Right hindlimb (tissue), 1 donor: Measurements from ENCODE around the gene HDAC3.

Experiments used
- DNase-seq: peaks from one replicate; pipeline ENCODE4 v3.0.0-alpha.2; 2018

The HDAC3 gene

DNA sequence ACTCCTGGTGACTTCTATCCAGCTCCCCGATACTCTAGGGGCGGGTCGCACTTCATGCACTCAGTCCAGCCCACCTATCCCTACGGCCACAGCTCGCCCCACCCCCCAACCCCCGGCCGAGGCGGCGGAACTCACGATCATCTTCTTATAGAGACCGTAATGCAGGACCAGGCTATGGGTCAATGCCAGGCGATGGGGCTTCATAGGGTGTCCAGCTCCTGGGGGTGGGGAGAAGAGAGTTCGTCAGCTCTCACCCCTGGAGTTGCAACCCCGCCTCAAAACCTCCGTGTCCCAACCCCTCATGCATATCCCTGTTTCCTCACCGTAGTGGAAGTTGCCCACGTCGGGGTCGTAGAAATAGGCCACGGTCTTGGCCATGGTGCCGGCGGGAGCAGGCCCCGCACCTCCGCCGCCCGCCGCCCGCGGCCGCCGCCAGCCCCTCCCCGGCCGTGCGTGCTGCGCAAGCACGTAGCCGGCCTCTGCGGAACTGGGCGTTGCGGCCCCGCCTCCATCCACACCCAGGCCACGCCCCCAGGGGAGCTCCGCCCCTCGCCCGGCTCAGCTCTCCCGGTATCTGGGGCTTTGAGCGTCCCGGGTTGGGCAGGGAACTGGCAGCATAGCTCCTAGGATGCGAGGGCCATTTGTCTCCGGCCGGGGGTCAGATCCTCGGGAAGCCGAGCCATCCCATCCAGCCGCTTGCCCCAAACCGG, at the start of gene HDAC3, which contains the start of gene RELL2:
Gene HDAC3, minus strand, starts transcription at position 437 of the 710 bp plus-strand sequence. Its CDS starts 59 bp downstream, at position 378.
Gene RELL2, plus strand, starts transcription at position 585 of the 710 bp plus-strand sequence. CDS start 1,229 bp downstream, outside the sequence.
- DNase-seq = peak; percentile 94

DNA sequence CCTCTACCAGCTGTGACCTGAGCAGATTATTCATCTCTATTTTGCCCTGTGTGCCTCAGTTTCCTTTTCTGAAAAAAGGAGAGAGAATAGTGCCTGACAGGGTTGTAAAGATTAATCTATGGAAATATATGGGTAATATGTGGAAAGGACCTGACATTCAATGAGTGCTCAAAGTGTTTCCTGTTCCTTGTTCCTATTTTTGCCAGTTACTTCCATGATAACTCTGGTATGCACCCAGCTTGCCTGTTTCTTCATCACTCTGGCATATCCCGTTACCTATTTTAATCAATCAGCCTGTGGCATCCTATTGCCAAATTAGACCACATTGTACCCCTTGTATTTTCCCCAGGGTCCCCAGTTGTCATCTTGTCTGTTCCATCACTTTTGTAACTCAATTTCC, 48.9 kb upstream of the HDAC3 start:
- DNase-seq = no peak

DNA sequence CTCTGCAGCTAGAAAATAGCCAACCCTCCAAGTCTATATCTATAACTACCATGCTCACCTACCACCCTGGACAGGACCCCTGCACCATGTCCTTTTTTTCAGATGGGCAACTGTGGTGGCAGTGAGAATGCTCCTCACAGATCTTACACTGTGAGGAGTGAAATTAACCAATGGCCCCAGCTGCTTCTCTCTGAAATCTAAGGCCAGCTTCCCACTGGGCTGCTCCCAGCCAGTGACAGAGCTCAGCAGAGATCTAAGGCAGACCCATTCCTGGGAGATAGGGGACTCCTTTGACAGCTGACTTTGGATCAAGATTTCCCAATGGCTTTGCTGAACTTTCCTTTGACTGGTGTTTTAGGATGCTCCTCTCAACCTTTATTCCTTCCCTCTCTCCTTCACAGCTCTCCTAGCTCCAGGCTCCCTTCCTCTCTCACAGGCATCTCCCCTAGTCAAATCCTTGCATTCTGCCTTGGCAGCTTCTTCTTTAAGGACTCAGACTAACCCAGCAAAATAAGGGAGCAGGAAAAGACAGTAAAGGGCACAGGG, 47.0 kb upstream of the HDAC3 start:
- DNase-seq = no peak

DNA sequence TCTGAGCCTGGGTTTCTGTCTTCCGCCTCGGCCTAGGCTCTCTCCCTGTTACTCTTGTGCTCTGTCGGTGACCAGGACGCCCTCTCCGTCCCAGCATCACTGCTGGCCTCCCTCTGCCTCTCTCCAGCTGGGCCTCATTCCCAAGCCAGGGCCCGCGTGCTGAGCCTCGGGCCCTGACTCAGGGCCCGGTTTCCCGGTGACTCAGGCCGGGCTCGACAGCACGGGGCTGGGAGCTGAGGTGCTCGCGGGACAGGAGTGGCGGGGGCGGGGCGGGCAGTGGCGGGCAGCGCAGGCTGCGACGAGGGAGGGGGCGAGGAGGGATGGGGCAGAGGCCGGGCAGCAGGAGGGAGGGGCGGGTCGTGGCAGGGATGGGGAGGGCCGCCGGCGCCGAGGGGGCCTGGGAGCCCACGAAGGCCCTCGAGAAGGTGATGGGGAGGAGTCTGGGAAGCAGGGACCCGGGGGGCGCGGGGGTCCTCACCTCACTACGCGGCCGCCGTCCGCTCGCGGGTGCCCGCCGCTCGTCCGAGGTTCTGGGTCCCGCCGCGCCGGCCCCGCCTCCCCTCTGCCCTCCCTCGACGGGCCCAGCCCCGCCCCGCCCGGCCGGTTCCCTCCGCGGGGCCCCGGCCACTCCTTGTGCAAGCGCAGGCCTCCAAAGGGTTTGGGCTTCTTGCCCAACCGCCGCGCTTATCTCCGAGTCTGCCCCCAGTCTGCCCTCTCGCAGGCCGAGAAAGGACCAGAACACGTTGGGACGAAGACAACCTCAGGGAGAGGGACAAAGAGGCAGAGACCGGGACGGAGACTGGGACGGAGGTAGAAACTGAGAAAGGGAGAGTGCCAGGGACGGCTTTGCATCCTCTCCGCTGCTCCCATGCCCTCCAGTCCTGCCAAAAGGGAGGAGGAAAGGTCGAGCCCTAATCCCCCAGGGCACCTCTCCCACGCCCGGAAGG, 45.3 kb upstream of the HDAC3 start, which contains the start of gene ARAP3:
Gene ARAP3, minus strand, starts transcription at position 536 of the 947 bp plus-strand sequence. CDS start 1,744 bp downstream, outside the sequence.
- DNase-seq = peak; percentile 78

DNA sequence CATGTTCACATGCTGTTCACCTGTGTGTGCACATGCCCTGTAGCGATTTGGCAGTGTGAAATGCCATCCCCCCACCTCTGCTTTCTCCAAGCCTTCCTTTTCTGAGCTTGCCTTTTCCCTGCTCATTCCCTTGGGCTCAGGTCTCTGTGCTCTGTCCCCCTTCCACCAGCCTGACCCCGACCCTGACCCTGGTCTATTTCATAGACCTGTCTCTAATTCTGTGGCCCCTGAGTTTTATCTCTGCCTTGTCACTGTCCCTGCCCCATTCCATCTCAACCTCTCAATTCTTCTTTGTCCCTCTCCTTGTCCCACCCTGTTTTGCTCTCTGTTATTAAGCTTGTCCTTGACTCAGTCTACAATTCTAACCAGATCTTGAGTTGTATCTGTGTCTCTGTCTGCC, 44.6 kb upstream of the HDAC3 start:
- DNase-seq = no peak

DNA sequence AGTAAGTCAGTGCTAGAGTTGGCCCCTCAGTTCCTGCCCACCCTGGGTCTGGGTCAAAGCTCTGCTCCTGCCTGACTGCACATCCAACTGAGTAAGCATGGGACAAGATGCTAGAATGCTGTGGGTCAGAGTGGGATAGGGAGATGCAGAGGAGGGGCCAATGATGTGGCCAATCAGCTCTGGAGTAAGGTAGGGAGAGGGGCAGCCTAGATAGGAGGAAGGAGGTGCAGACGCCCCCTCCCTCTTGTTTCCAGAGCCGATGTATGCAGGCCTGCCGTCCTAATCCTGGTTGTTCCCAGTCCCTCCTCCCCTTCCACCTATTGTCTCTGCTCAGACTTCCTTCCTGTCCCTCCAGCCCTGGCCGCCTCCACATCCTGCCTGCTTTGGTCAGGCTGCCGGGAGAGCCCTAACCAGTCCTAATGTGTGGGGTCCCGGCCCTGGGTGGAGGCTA, 44.1 kb upstream of the HDAC3 start:
- DNase-seq = peak; percentile 62

DNA sequence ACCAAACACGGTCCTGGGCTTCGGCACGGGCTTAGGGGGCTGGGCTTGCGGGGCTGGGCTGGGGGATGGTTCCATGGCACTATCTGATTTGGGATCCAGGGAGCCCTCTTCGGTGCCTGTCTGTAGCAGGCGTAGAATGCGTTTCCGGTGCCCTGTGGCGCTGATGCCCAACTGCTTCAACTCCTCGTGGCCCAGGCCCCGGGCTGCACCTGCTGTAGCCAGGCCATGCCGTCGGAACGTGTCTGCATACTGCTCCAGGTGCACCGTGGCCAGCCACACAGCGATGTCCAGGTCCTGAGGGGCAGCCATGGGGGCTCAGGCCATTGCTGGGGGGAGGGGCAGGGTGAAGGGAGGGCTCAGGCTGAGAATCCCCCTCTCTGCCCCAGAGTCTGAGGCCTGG, 43.5 kb upstream of the HDAC3 start:
- DNase-seq = no peak

DNA sequence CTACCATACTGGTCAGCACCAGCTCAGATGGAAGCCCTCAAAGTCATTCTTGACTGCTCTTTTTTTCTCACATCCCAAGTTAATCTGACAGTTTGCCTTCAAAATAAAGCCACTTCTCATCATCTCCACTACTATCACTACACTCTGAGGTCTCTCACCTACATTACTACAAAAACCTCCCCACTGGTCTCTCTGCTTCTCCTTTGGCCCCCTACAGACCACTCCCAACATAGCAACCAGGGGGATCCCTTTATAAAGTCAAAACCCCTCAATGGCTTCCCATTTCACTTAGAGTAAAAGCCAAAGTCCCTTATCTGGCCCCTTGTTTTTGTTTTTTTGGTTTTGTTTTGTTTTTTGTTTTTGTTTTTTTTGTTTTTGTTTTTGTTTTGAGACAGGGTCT, 40.8 kb upstream of the HDAC3 start:
- DNase-seq = no peak

DNA sequence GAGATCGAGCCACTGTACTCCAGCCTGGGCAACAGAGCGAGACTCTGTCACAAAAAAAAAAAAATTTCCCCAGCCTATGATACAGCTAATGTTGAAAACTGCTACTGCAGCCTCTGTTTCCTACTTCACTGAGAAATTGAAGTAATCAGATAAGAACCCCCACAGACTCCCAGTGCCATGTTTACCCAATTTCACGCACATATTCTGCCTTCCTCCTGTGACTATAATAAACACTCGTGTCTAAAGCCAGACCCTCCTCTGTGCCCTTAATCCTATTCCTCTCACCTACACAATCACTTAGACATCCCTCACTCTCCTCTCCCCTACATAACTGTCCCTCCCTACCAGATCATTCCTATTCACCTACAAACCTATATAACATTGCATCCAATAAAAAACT, 39.0 kb upstream of the HDAC3 start:
- no peak for DNase-seq

DNA sequence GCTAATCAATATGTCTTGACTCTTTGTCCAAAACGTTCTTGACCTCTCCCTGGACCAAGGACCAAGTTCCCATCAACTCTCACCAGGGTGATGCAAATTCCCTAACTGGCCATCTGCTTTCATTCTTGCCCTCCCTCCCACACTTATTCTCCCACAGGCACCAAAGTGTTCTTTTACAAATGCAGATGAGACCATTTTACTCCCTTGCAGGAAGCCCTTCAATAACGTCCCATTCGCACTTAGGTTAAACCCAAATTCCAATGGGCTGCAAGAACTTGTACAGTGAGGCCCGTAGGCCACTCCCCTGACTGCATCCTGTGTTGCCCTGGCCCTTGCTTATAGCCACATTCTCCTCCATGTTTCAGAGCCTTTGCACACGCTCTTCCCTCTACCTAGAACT, 38.1 kb upstream of the HDAC3 start:
- no peak for DNase-seq

DNA sequence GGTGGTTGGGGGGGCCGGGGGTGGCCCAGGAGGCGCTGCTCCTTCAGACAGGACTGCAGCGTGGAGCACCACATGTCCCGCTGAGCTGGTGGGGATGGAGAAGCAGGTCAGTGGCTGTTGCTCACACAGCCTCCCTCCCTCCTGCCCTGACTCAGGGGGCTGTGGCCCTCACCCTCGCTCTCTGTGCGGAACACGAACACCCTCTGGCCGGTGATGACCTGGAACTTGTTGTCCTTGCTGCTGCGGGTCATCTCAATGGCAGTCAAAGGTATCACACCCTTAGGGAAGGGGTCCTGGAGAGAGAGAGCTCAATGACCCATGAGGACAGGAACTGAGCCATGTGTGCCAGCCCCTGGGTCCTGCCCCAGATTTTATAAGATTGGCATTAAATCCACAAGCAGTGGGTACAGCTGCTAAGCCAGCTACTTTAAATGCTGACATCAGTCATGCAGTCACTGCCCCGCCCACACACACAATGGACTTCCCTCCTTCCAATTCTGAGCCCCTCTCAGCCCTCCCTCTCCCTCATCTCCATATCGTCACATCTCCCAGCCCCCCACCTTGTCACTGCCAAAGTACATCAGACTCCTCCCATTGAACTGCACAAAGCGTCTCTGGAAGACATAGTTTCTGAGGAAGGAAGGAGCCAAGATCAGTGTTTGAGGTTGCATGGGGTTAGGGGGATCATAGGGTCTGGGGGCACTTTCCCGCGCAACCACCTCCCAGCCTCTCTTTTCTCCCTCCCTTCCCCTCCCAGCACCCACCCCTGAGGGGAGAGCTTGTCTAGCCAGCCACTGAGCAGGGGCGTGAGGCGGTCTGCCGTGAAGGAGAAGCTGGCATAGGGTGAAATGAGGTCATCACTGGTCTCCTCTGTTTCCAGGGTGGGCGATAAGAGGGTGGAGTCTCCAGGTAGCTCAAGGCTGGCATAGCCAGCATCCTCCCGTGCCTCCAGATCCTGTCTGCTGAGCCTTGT, 36.5 kb upstream of the HDAC3 start:
- no peak for DNase-seq

DNA sequence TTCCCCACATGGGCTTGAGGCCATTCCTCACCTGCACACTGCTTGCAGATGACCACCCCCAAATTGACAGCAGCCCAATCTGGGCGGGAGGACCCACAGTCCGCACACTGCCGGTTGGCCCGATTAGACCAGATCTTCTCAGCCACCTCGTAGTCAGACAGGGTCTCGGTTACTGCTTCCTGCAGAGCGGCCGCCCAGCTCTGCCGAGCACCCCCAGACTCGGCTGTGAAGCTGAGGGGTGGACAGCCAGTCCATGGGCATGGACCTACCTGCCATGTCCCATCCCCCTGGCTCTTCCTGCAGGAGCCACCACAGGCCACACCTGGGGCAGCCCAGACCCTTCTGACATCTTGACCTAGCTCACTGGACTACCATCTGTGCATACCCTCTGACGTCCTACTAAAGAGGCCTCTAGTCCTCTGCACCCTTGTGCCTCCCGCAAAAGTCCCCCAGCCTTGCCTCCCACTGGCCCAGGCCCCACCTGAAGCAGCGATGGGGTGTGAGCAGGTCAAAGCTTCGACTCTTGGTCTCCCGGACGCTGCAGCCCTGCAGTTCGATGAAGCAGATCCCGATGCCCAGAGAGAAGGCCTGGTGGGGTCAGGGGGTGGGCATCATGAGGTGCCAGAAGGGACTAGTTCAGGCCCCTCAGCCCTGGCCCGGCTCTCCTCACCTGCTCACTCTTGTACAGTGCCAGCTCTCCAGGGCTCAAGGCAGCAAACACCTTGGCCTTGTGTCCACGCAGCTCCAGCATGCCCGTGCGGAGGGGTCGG, 35.6 kb upstream of the HDAC3 start:
- no peak for DNase-seq

DNA sequence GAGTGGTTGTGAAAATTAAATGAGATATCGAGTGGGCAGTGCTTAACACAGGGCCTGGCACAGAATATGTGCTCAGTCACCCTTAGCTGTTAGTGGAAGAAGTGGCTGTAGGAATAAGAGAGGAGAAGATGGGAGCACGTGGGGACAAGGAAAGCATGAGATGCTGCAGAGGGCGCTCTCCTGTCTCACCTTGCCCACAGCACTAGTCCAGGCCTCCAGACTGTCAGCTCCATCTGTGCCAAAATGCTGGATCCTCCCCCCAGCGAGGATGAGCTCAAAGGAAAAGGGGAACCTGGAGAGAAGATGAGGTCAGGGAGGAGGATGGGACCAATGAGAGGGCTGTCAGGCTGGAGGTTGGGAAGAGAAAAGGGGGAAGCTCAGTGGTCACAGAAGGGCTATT, 32.9 kb upstream of the HDAC3 start:
- DNase-seq = no peak

DNA sequence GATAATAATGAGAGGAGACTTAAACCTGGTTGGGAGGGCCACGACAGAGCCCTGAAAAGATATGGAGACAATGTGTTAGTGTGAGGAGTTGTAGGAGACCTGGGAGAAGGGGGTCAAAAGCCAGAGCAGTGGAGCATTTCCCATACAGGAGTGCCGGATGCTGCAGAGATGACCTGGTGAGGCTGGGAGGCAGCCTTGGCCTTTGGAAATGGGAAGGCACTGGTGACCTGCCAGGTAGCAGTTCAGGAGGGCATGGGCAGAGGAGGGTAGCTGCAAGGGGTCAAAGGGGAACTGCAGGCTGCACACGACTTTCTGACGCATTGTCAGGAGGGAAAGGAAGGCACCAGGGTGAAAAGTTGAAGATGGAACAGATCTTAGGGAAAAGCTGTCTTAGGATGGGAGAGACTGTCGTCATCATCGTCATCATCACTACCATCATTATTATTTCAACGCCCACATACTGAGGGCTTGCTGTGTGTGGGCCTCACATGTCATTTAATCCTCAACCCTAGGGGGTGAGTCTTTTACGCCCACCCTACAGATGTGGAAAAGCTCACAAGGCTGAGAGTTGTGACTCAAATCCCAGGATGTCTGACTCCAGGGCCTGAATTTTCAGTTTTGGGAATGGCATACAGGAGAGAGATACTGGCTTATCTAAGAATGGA, 32.1 kb upstream of the HDAC3 start:
- no peak for DNase-seq

DNA sequence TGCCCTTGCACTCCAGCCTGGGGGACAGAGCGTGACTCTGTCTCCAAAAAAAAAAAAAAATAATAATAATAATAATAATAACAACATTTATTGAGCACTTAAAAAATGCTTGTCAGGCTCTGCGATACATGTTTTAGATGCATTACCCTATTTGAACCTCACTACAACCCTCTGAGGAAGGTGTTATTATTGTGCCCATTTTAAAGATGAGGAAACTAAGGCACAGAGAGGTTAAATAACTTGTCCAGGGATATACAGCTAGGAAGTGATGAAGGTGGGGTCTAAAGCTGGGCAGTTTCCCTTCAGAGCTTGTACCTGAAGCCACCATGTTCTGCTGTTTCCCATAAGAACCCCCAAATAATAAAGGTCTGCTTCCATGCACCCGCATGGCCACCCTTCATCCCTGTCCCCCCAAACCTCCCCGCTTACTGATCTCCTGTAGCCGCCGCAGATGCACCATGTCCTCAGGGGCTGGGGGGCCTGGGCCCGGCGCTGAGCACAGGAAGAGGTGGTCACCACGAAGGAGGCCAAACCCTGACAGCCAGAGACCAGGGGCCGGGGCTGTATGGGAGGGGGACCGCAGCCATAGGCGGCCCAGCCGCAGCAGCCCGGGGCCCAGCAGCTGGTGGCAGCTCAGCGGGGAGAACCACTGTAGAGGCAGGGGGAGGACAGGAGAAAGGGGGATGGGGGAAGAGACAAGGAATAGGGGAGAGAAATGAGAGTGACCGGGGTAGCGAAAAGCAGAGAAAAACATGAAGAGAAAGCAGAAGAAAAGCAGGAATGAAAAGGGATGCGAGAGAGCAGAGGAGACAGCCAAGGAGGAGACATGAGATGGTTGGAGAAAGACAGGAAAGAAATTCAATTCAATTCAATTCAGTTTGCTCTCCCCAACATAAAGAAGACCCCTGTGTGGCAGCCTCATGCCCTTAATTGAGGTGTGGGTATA, 29.6 kb upstream of the HDAC3 start:
- no peak for DNase-seq

DNA sequence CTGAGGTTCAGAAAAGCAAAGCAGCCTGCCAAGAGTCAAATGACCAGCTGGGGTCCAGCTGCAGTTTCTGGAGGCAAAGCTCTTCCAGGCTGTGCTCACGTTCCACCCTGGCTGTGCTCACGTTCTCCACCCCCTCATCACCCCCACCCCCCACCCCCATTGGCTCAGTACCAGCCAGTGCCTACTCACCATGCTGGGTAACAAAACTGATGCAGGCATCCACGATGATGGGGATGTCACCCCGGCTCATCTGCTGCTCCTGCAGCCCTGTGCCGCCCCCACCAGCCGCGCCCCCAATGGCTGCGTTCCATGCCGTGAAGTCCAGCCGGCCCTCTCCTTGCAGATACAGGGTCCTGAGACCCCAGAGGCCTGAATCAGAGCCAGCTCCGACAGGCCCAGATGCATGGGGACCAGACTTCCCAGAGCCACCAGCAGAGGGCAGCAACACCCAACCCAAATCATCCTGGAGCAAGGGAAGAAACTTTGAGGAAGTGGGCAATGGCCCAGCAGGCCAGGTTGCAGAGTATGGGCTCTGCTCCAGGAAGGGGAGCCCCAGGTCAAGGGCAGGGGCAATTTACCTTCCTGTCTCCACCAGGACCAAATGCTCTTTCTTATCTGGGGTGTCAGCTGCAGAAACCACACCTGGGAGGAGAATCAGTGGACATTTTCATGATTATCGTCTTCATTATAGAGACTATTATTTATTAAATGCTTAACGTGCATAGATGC, 28.2 kb upstream of the HDAC3 start:
- peak; percentile 65 for DNase-seq

DNA sequence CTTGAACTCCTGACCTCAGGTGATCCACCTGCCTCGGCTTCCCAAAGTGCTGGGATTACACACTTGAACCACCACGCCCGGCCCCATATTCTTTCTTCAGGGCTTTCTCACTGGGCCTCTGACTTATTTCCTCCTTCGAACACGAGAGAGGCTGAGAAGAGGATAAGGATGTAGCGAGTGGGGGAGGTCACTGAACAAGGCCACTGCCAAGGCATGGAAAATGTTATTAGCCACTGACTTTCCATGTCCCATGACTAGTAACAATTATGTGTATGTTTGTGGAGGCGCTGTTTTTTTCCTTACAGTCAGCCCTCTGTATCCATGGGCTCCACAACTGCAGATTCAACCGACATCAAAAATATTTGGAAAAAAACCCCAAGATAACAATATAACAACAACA, 26.9 kb upstream of the HDAC3 start:
- no peak for DNase-seq

DNA sequence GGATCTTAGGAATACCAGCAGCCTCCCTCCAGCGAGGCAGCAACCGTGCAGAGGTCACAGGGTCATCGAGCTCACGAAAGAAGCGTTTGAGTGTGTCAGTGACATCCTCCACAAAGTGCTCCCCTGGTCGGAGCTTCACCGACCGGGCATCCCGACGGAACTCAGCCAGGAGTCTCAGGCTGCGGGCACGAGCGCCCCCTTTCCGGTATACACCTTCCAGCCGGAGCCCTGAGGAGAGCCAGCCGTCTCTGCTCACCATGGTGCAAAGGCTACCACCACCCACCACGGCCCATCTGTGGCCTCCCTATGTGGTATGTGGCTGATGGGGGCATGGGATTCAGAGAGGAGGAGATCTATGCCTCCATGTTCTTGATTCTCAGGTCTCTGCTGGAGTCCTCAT, 25.4 kb upstream of the HDAC3 start:
- no peak for DNase-seq
